Esophagus muscularis mucosa (tissue), 4 donors: Measurements from ENCODE around the gene PPP2R5C. TPM values are rescaled to one million over a fixed set of nuclear protein-coding genes. Genes with fewer than 3 reads are reported as not detected.
"Not testable (repeated sequence)": the region's sequence is repeated elsewhere in the genome, so short reads cannot be mapped to it uniquely, and the experiment has no call there.

Source experiments
- DNase-seq: peaks from one replicate; pipeline ENCODE4 v3.0.0-alpha.2; 2017; ENCODE audit errors: extremely low spot score
- H3K27ac ChIP-seq, 4 donors: fragments of 200-600 bp; sonication (generic); replicated peaks in 1 of 4; 1 replicate in 3 of 4; 2 replicates in 1 of 4; pipeline ENCODE4 v1.5.1; 2016 to 2019; ENCODE audit warnings: mild to moderate bottlenecking in 1 of 4
- H3K27me3 ChIP-seq, 4 donors: fragments of 200-600 bp; sonication (generic); one replicate each; pipeline versions ENCODE4 v1.5.1 to v1.6.0; 2016 to 2019
- H3K36me3 ChIP-seq, 4 donors: fragments of 200-600 bp; sonication (generic); one replicate each; pipeline ENCODE4 v1.5.1; 2016 to 2019
- H3K4me1 ChIP-seq, 4 donors: fragments of 200-600 bp; sonication (generic); one replicate each; pipeline ENCODE4 v1.5.1; 2016 to 2019
- H3K4me3 ChIP-seq, 4 donors: fragments of 200-600 bp; sonication (generic); 1 replicate in 2 of 4; 2 replicates in 2 of 4; pipeline ENCODE4 v1.5.1; 2016 to 2019; ENCODE audit warnings: mild to moderate bottlenecking in 4 of 4, moderate library complexity in 1 of 4
- H3K9me3 ChIP-seq, 4 donors: fragments of 200-600 bp; sonication (generic); 1 replicate in 3 of 4; 2 replicates in 1 of 4; pipeline ENCODE4 v1.5.1; 2016 to 2019
- EP300 ChIP-seq: sonication (generic); formaldehyde crosslinking; IDR thresholded peaks from one replicate; pipeline ENCODE4 v1.6.1; 2017; ENCODE audit warnings: antibody characterized with exemption
- POLR2A ChIP-seq: fragments of 450-650 bp; IDR thresholded peaks from one replicate; pipeline ENCODE4 v1.6.1; 2017; ENCODE audit warnings: antibody characterized with exemption, moderate library complexity, mild to moderate bottlenecking, low read depth
- POLR2AphosphoS5 ChIP-seq, 2 donors: sonication (generic); formaldehyde crosslinking; IDR thresholded peaks; one replicate each; pipeline ENCODE4 v1.6.1; 2017; ENCODE audit warnings: antibody characterized with exemption in 2 of 2
- WGBS: methylation state at CpG from one replicate; pipeline ENCODE4 v1.1.5; 2018; 5-methylcytosine and 5-hydroxymethylcytosine counted together
- intact Hi-C: fragments of 100-400 bp; cut with DNase I; formaldehyde crosslinking; loops from one replicate; pipeline ENCODE4 v1.15.1; 2023
- total RNA-seq, 4 donors: library from RNA; depleted of rRNA; stranded (reverse); fragments of >200 nt; gene quantifications; one replicate each; pipeline versions ENCODE4 v1.1.0 to v1.2.1, GENCODE V29; 2016
- TF ChIP-seq, protein P1 (sequence below), 3 experiments: fragments of 200-600 bp in 2 of 3; fragments of 450-650 bp in 1 of 3; sonication (generic) in 2 of 3; IDR thresholded peaks; one replicate each; pipeline ENCODE4 v1.5.1; 2017 to 2019; ENCODE audit warnings: antibody characterized with exemption in 3 of 3, mild to moderate bottlenecking in 2 of 3, moderate library complexity in 1 of 3

PPP2R5C gene
- total RNA-seq, 4 donors from 2014 or later, result 103 to 142 (median 131) TPM

DNA sequence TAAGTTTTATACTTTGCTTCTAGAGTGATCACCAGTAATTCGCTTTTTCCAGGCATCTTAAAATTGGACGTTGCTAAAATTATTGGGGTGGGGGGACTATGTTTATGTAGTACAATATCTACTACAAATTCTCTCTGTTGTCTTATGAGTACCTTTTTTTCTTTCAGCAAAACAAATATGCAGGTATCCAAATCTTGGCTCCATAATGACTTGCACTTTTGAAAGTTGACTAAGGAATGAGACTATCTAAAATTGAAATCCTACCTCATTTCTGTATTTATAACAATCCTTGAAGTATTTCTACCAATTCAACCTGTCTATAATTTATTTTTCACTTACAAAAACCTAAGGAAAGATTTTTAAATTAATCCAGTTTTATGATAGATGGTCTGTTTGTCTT lies 205.2 kb downstream of the PPP2R5C start:
- Histone ChIP-seq H3K4me3 (no peak overlapping the region), H3K36me3 (peaks cover 0 to 16% (median 3%) of the 10 kb centered on the region in 4 donors), H3K27me3 (no peaks in the 10 kb centered on the region), H3K4me1 (peaks cover 51 to 80% (median 72%) of the 10 kb centered on the region in 4 donors), H3K9me3 (no peaks in the 10 kb centered on the region), H3K27ac (peak overlapping the region; percentile 98 to 99 (median 99))
- no peak for DNase-seq
- TF ChIP-seq, protein P1, sequence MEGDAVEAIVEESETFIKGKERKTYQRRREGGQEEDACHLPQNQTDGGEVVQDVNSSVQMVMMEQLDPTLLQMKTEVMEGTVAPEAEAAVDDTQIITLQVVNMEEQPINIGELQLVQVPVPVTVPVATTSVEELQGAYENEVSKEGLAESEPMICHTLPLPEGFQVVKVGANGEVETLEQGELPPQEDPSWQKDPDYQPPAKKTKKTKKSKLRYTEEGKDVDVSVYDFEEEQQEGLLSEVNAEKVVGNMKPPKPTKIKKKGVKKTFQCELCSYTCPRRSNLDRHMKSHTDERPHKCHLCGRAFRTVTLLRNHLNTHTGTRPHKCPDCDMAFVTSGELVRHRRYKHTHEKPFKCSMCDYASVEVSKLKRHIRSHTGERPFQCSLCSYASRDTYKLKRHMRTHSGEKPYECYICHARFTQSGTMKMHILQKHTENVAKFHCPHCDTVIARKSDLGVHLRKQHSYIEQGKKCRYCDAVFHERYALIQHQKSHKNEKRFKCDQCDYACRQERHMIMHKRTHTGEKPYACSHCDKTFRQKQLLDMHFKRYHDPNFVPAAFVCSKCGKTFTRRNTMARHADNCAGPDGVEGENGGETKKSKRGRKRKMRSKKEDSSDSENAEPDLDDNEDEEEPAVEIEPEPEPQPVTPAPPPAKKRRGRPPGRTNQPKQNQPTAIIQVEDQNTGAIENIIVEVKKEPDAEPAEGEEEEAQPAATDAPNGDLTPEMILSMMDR (IDR thresholded peaks at IDR 0.05), result no peak
- TF ChIP-seq POLR2A (no peak), POLR2AphosphoS5 (IDR thresholded peaks at IDR 0.05) (no peak), EP300 (no peak)
- WGBS, result 50% methylated on average over 2 of the region's 2 CpGs
- intact Hi-C loops, result no loop called here

DNA sequence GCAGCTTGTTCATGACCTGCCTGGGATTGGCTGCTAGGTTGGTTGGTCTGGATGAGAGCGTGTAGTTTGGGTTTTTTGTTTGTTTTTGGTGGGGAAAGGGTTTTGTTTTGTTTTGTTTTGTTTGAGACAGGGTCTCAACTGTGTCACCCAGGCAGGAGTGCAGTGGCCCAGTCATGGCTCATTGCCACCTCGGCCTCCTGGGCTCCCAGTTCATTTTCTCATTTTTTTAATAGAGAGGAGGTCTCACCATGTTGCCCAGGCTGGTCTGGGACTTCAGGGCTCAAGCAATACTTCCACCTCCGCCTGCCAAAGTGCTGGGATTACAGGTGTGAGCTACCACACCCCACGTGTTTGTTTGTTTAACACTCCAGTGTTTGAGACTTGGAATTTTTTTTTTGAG lies 206.7 kb downstream of the PPP2R5C start:
- Histone ChIP-seq H3K27me3 (no peaks in the 10 kb centered on the region), H3K9me3 (no peaks in the 10 kb centered on the region), H3K4me1 (peaks cover 50 to 80% (median 72%) of the 10 kb centered on the region in 4 donors), H3K4me3 (no peak overlapping the region), H3K27ac (peak overlapping the region; percentile 98 to 99 (median 99)), H3K36me3 (peaks cover 0 to 16% (median 3%) of the 10 kb centered on the region in 4 donors)
- intact Hi-C loops, result no loop called here
- DNase-seq, result no peak
- TF ChIP-seq POLR2AphosphoS5 (IDR thresholded peaks at IDR 0.05) (no peak), POLR2A (no peak), EP300 (no peak)
- WGBS, result 83% methylated on average over 4 of the region's 4 CpGs

DNA sequence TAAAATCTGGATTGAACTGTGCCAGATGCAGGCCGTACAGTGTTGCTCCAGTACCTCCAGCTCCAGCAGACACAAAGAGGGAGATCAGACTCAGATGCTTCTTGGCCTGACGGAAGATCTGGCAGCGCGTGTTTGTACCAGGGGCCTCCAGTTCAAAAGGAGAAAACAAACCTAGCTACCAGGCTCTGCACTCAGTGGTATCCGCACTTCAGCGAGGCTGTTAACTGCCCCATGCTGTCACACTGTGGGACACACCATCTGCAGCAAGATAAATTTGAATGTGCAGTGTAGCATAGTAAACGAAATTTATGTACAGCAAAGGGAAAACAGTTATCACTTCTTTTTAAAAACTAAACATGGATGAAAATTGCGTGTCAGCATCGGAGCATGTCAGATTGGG lies 208.0 kb downstream of the PPP2R5C start:
- Histone ChIP-seq H3K9me3 (no peaks in the 10 kb centered on the region), H3K4me1 (peaks cover 50 to 81% (median 75%) of the 10 kb centered on the region in 4 donors), H3K4me3 (no peak overlapping the region), H3K27ac (no peak overlapping the region), H3K27me3 (no peaks in the 10 kb centered on the region), H3K36me3 (peaks cover 0 to 16% (median 3%) of the 10 kb centered on the region in 4 donors)
- TF ChIP-seq EP300 (no peak), POLR2A (no peak), POLR2AphosphoS5 (IDR thresholded peaks at IDR 0.05) (no peak)
- TF ChIP-seq, protein P1 (IDR thresholded peaks at IDR 0.05), result no peak
- intact Hi-C loops, result no loop called here
- 79% methylated on average over 9 of the region's 9 CpGs for WGBS
- no peak for DNase-seq

- H3K36me3 ChIP-seq, result peaks cover 0 to 18% (median 5%) of the 10 kb centered on the region in 4 donors
- no peaks in the 10 kb centered on the region for H3K9me3 ChIP-seq
- H3K4me3 ChIP-seq, result no peak overlapping the region
- no peak for DNase-seq
- peaks cover 46 to 81% (median 79%) of the 10 kb centered on the region in 4 donors for H3K4me1 ChIP-seq
- H3K27ac ChIP-seq, result peak overlapping the region; percentile 23 to 79 (median 68)
- 79% methylated on average over 11 of the region's 11 CpGs for WGBS
- intact Hi-C loops, result no loop called here
- H3K27me3 ChIP-seq, result no peaks in the 10 kb centered on the region
- TF ChIP-seq POLR2AphosphoS5 (IDR thresholded peaks at IDR 0.05) (no peak), EP300 (no peak), POLR2A (no peak)
- TF ChIP-seq, protein P1 (IDR thresholded peaks at IDR 0.05), result no peak
Observed at GRCh38 chr14:101970830-101971400, 209.4 kb downstream of the PPP2R5C start.

- Histone ChIP-seq H3K4me1 (peaks cover 42 to 76% (median 73%) of the 10 kb centered on the region in 4 donors), H3K36me3 (peaks cover 0 to 23% (median 10%) of the 10 kb centered on the region in 4 donors), H3K27ac (peak overlapping the region; percentile 64 to 79 (median 74))
- H3K27me3 ChIP-seq, H3K9me3 ChIP-seq, intact Hi-C loops, DNase-seq, H3K4me3 ChIP-seq: not testable (repeated sequence)
- 79% methylated on average over 2 of the region's 2 CpGs for WGBS
Observed at GRCh38 chr14:101971458-101971857, 209.9 kb downstream of the PPP2R5C start.
